OCI-LY7 (cell line): ENCODE measurements around the gene TTLL3.
"Not testable (repeated sequence)": the region's sequence is repeated elsewhere in the genome, so short reads cannot be mapped to it uniquely, and the experiment has no call there.

Experiments
- CTCF ChIP-seq: fragments of 200-600 bp; sonication (generic); conservative IDR thresholded peaks from 2 replicates; pipeline ENCODE4 v1.5.1; 2014; ENCODE audit warnings: mild to moderate bottlenecking, antibody characterized with exemption, low read length, moderate library complexity, mixed read lengths
- EZH2phosphoT487 ChIP-seq: fragments of 200-600 bp; sonication (generic); IDR thresholded peaks from 2 replicates; pipeline ENCODE4 v1.6.1; 2018; ENCODE audit warnings: low read depth, borderline replicate concordance, mild to moderate bottlenecking, mixed run types, antibody characterized with exemption, low read length, moderate library complexity, mixed read lengths

- not testable (repeated sequence) for TF ChIP-seq CTCF, EZH2phosphoT487
These were observed 55.1 kb downstream of the TTLL3 start for GRCh38 chr3:9865125-9865637.
